Neural crest cell (in vitro differentiated cells): ENCODE results near the gene DHPS. TPM values are rescaled to one million over a fixed set of nuclear protein-coding genes. Genes with fewer than 3 reads are reported as not detected.
A peak's percentile ranks its signal among the peaks of the same experiment; 100 is the strongest.

Experiments
- DNase-seq: peaks from one replicate; pipeline ENCODE4 v3.0.0; 2021; ENCODE audit warnings: low read depth, mixed read lengths, low spot score
- H3K27ac Mint-ChIP-seq: one replicate; pipeline ENCODE4 v1.8.0; 2021; ENCODE audit warnings: mild to moderate bottlenecking, mixed read lengths; ENCODE audit not compliant: unreplicated experiment
- H3K27me3 Mint-ChIP-seq: 2 replicates; pipeline ENCODE4 v1.8.0; 2021; ENCODE audit warnings: low read depth, mild to moderate bottlenecking, mixed read lengths
- H3K36me3 Mint-ChIP-seq: 2 replicates; pipeline ENCODE4 v1.8.0; 2021; ENCODE audit warnings: low read depth, mild to moderate bottlenecking, mixed read lengths
- H3K4me1 Mint-ChIP-seq: 2 replicates; pipeline ENCODE4 v1.8.0; 2021; ENCODE audit warnings: mixed read lengths
- H3K4me3 Mint-ChIP-seq: one replicate; pipeline ENCODE4 v1.8.0; 2021; ENCODE audit warnings: mild to moderate bottlenecking, mixed read lengths
- H3K9me3 Mint-ChIP-seq: 2 replicates; pipeline ENCODE4 v1.8.0; 2021; ENCODE audit warnings: mixed read lengths
- total RNA-seq: library from RNA; stranded (reverse); gene quantifications from 2 replicates; pipeline ENCODE4 v1.2.1, GENCODE V29; 2021
- TF ChIP-seq, protein P1 (sequence below): fragments of 200-600 bp; sonication (generic); conservative IDR thresholded peaks from 2 replicates; pipeline ENCODE4 v1.5.0; 2021; ENCODE audit warnings: antibody characterized with exemption, mild to moderate bottlenecking

The DHPS gene
- total RNA-seq, 1 donor from 2014 or later: 106 TPM

DNA sequence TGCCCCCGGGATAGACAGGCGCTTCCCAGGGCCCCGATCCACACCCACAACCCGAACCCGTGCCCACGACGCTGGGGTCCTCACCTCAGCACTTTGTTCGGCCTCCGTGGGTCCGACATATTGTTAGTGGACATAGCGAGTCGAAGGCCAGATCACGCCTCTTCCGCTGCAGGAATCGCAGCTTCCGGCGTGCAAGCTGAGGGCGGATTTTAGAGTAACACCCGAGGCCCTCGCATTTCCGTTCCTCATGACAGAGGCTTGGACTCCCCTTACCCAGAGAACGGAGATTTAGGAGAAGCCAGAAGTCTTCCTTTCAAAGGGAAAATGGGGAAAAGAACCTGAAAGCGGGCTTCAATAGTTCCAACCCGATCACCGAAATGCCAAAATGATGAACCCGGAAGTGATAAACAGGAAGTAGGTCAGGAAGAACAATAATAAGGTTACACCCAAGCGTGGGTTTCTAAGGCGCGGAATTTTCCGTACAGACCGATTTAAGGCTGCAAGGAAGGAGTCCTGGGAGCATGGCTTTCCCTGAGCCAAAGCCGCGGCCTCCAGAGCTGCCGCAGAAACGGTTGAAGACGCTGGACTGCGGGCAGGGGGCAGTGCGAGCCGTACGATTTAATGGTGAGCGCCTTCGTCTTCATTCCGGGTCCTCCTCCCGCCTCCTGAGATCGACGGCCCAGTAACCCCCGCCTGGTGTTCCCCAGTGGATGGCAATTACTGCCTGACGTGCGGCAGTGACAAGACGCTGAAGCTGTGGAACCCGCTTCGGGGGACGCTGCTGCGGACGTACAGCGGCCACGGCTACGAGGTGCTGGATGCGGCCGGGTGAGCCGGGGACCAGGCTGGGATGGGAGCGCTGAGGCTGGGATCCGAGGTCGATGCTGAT, 12.2 kb downstream of the DHPS start:
- H3K4me3 Mint-ChIP-seq: peak overlapping the region; percentile 98
- H3K4me1 Mint-ChIP-seq: peaks cover 50% of the 10 kb centered on the region
- H3K9me3 Mint-ChIP-seq: no peaks in the 10 kb centered on the region
- peaks cover 6% of the 10 kb centered on the region for H3K36me3 Mint-ChIP-seq
- peaks cover 3% of the 10 kb centered on the region for H3K27me3 Mint-ChIP-seq
- TF ChIP-seq, protein P1, sequence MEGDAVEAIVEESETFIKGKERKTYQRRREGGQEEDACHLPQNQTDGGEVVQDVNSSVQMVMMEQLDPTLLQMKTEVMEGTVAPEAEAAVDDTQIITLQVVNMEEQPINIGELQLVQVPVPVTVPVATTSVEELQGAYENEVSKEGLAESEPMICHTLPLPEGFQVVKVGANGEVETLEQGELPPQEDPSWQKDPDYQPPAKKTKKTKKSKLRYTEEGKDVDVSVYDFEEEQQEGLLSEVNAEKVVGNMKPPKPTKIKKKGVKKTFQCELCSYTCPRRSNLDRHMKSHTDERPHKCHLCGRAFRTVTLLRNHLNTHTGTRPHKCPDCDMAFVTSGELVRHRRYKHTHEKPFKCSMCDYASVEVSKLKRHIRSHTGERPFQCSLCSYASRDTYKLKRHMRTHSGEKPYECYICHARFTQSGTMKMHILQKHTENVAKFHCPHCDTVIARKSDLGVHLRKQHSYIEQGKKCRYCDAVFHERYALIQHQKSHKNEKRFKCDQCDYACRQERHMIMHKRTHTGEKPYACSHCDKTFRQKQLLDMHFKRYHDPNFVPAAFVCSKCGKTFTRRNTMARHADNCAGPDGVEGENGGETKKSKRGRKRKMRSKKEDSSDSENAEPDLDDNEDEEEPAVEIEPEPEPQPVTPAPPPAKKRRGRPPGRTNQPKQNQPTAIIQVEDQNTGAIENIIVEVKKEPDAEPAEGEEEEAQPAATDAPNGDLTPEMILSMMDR: no peak
- DNase-seq: peak; percentile 67
- H3K27ac Mint-ChIP-seq: peak overlapping the region; percentile 100

DNA sequence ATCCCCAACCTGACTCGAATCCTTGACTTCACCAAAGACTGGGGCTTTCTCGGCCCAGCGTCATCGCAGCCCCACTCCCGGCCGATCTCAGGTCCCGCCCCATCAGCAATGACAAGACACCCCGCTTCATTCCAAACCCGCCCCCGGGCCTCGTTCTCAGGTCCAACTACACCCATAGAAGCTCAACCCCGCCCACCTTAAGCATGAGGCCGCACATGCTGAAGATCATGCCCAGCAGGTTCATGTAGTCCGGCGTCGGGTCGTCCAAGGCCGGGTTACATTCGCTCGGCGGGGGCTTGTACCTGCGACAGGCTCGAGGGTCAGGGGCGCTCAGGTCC, 12.8 kb downstream of the DHPS start:
- TF ChIP-seq, protein P1: no peak
- H3K27ac Mint-ChIP-seq: peak overlapping the region; percentile 100
- DNase-seq: no peak
- no peaks in the 10 kb centered on the region for H3K9me3 Mint-ChIP-seq
- peaks cover 4% of the 10 kb centered on the region for H3K36me3 Mint-ChIP-seq
- H3K27me3 Mint-ChIP-seq: peaks cover 3% of the 10 kb centered on the region
- peak overlapping the region; percentile 98 for H3K4me3 Mint-ChIP-seq
- H3K4me1 Mint-ChIP-seq: peaks cover 50% of the 10 kb centered on the region

DNA sequence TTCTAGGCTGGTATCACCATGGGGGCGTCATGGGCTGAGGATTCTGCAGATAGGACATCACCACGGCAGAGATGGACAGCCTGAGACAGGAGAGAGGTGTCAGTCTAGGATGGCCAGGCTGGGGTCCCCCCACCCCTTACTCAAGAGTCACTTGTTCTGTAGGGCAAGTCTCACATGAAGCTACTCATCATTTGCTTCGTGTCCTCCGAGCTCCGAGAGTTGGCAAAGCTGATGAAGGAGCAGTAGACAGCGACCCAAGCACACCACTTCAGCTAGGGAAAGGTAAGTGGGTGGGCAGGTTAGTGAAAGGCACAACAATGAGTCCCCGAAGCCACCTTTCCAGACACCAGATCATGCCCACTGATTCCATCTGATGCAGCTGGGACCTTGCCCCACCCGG, 13.3 kb downstream of the DHPS start:
- Mint-ChIP-seq H3K27me3 (peaks cover 3% of the 10 kb centered on the region), H3K36me3 (peaks cover 4% of the 10 kb centered on the region), H3K27ac (peak overlapping the region; percentile 62), H3K4me3 (peak overlapping the region; percentile 98), H3K9me3 (no peaks in the 10 kb centered on the region), H3K4me1 (peaks cover 50% of the 10 kb centered on the region)
- TF ChIP-seq, protein P1: no peak
- DNase-seq: no peak

DNA sequence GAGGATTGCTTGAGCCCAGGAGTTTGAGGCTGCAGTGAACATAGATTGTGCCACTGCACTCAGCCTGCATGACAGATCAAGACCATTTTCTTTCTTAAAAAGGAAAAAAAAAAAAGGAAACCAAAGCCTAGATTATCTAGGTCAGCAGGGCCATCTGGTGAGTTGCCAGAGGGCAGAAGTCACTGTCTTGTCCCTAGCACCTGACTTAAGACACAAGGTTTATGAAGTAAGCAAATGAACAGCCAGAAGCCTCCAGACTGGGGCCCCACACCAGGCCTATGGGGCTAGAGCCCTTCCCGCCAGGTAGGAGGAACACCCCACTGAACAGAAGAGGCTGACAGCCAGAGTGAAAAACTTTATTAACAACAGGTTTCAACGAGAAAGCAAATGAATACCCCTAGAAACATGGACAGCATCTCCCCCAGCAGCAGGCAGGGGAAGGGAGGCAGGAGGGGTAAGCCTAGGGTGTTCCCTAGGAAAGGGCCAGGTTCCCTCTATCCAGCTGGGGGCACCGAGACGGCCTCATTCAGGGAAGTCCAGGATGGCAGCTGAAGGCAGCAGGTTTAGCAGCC, 13.9 kb downstream of the DHPS start:
- Mint-ChIP-seq H3K9me3 (no peaks in the 10 kb centered on the region), H3K36me3 (peaks cover 4% of the 10 kb centered on the region), H3K4me3 (peak overlapping the region; percentile 98), H3K27ac (peak overlapping the region; percentile 62), H3K4me1 (peaks cover 50% of the 10 kb centered on the region), H3K27me3 (peaks cover 3% of the 10 kb centered on the region)
- DNase-seq: no peak
- TF ChIP-seq, protein P1: no peak

DNA sequence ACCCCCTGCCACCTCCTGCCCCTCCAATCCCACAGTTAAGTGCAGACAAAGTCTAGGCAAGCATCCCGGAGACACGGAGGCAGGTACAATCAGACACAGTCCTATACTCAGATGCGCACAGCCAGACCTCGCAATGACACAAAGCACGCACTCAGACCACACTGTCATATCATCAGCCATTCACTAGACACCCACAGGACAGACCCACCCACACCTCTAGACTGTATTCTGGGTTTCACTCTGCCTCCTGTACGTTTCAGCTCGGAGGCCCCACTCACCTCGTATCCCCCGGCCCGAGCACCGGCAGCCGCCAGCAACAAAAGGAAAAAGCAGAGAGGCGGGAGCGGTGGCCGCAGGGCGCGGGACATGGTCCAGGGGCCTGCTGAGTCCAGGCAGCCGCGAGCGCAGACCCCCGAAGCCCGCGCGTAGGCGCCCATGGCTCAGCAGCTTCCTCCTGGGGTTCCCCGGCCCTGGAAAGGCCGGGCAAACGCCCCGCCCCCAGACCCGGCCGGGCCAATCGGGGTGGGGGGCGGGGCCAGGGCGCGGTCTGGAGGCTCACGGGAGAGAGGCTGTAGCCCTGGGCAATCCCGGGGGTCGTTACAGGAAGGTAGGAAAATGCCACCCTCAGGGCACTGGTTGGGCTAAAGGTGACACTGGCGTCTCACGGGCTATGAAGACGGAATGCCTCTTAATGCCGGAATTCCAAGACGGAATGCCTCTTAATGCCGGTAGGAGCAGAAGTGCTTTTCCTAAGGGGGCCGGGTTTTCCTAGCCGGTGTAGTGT, 15.2 kb downstream of the DHPS start, which contains the start of the genes MAN2B1 and WDR83:
Gene MAN2B1, minus strand, starts transcription at position 478 of the 784 bp plus-strand sequence. Its CDS starts 41 bp downstream, at position 437.
Gene WDR83, plus strand, starts transcription at position 543 of the 784 bp plus-strand sequence. CDS start 2,984 bp downstream, outside the sequence.
- Mint-ChIP-seq H3K36me3 (no peaks in the 10 kb centered on the region), H3K4me1 (peaks cover 44% of the 10 kb centered on the region), H3K27ac (peak within 1 kb of the TSS; percentile 88), H3K4me3 (peak within 1 kb of the TSS; percentile 98), H3K9me3 (no peaks in the 10 kb centered on the region), H3K27me3 (no peaks in the 10 kb centered on the region)
- DNase-seq: peak; percentile 65
- TF ChIP-seq, protein P1: no peak
